Measurements from ENCODE around the gene AHNAK.

AHNAK gene

GRCh38 chr11:62456630-62457029, 90.0 kb downstream of the AHNAK start:
- Histone ChIP-seq H3K4me3 (IDR thresholded peaks at IDR 0.05; ENCODE audit: insufficient read depth, low read depth, low read length) (no peak overlapping the region), H4K20me1 (ENCODE audit: insufficient read depth) (no peaks in the 10 kb centered on the region), H3K4me2 (peak overlapping the region; percentile 72), H2AFZ (ENCODE audit: low read depth) (peak overlapping the region; percentile 59; the same call in 1 of the 2 replicates), H3K4me1 (ENCODE audit: low read depth, poor library complexity, severe bottlenecking) (peaks cover 87% of the 10 kb centered on the region), H3K27ac (peak overlapping the region; percentile 85), H3K9ac (peak overlapping the region; percentile 29; the same call in 1 of the 2 replicates), H3K36me3 (ENCODE audit: insufficient read depth) (no peaks in the 10 kb centered on the region), H3K79me2 (ENCODE audit: insufficient read depth, low read depth) (no peaks in the 10 kb centered on the region), H3K27me3 (ENCODE audit: insufficient read depth, low read depth) (no peaks in the 10 kb centered on the region)
- TF ChIP-seq CTCF (conservative IDR thresholded peaks at IDR 0.05; ENCODE audit: low read depth, low read length) = no peak

GRCh38 chr11:62452839-62453468, 93.7 kb downstream of the AHNAK start:
- no peaks in the 10 kb centered on the region for H3K79me2 ChIP-seq (ENCODE audit: insufficient read depth, low read depth)
- no peak overlapping the region for H3K4me3 ChIP-seq (IDR thresholded peaks at IDR 0.05; ENCODE audit: insufficient read depth, low read depth, low read length)
- H3K36me3 ChIP-seq (ENCODE audit: insufficient read depth) = no peaks in the 10 kb centered on the region
- no peak overlapping the region for H2AFZ ChIP-seq (ENCODE audit: low read depth)
- H3K27ac ChIP-seq = no peak overlapping the region
- H3K27me3 ChIP-seq (ENCODE audit: insufficient read depth, low read depth) = no peaks in the 10 kb centered on the region
- no peak overlapping the region for H3K9ac ChIP-seq
- peaks cover 85% of the 10 kb centered on the region for H3K4me1 ChIP-seq (ENCODE audit: low read depth, poor library complexity, severe bottlenecking)
- no peak for TF ChIP-seq CTCF (conservative IDR thresholded peaks at IDR 0.05; ENCODE audit: low read depth, low read length)
- no peak overlapping the region for H3K4me2 ChIP-seq
- no peaks in the 10 kb centered on the region for H4K20me1 ChIP-seq (ENCODE audit: insufficient read depth)

- no peaks in the 10 kb centered on the region for H3K27me3 ChIP-seq (ENCODE audit: insufficient read depth, low read depth)
- H2AFZ ChIP-seq (ENCODE audit: low read depth) = no peak overlapping the region
- H3K4me1 ChIP-seq (ENCODE audit: low read depth, poor library complexity, severe bottlenecking) = peaks cover 84% of the 10 kb centered on the region
- H4K20me1 ChIP-seq (ENCODE audit: insufficient read depth) = no peaks in the 10 kb centered on the region
- no peaks in the 10 kb centered on the region for H3K36me3 ChIP-seq (ENCODE audit: insufficient read depth)
- H3K27ac ChIP-seq = no peak overlapping the region
- no peak overlapping the region for H3K4me3 ChIP-seq (IDR thresholded peaks at IDR 0.05; ENCODE audit: insufficient read depth, low read depth, low read length)
- no peak overlapping the region for H3K4me2 ChIP-seq
- no peak overlapping the region for H3K9ac ChIP-seq
- no peak for TF ChIP-seq CTCF (conservative IDR thresholded peaks at IDR 0.05; ENCODE audit: low read depth, low read length)
- no peaks in the 10 kb centered on the region for H3K79me2 ChIP-seq (ENCODE audit: insufficient read depth, low read depth)
These were observed 94.3 kb downstream of the AHNAK start for GRCh38 chr11:62452261-62452660.

GRCh38 chr11:62451241-62451621, 95.4 kb downstream of the AHNAK start:
- no peak overlapping the region for H3K4me3 ChIP-seq (IDR thresholded peaks at IDR 0.05; ENCODE audit: insufficient read depth, low read depth, low read length)
- no peaks in the 10 kb centered on the region for H3K27me3 ChIP-seq (ENCODE audit: insufficient read depth, low read depth)
- H3K9ac ChIP-seq = no peak overlapping the region
- H4K20me1 ChIP-seq (ENCODE audit: insufficient read depth) = no peaks in the 10 kb centered on the region
- no peak overlapping the region for H3K4me2 ChIP-seq
- no peaks in the 10 kb centered on the region for H3K79me2 ChIP-seq (ENCODE audit: insufficient read depth, low read depth)
- no peaks in the 10 kb centered on the region for H3K36me3 ChIP-seq (ENCODE audit: insufficient read depth)
- no peak overlapping the region for H2AFZ ChIP-seq (ENCODE audit: low read depth)
- peaks cover 76% of the 10 kb centered on the region for H3K4me1 ChIP-seq (ENCODE audit: low read depth, poor library complexity, severe bottlenecking)
- no peak for TF ChIP-seq CTCF (conservative IDR thresholded peaks at IDR 0.05; ENCODE audit: low read depth, low read length)
- H3K27ac ChIP-seq = no peak overlapping the region; the same call in 1 of the 2 replicates
